Endothelial cell of umbilical vein (primary cell): Measurements from ENCODE around the gene TRAK1. TPM values are rescaled to one million over a fixed set of nuclear protein-coding genes. Genes with fewer than 3 reads are reported as not detected.

Experiments
- BruUV-seq: library from RNA; stranded (reverse); fragments of 400-500 nt; replicated peaks from 2 replicates; lab custom pipeline; 2021; lab: Mats Ljungman, UMichigan
- CTCF ChIA-PET: fragments of 300-600, 350-600 bp; sonication (Branson Sonifier 250); formaldehyde crosslinking; loops from one replicate; lab custom pipeline; 2021; ENCODE audit warnings: antibody characterized with exemption, inconsistent platforms; lab: Charles Lee
- POLR2A ChIA-PET: fragments of 300-600, 350-600 bp; sonication (Branson Sonifier 250); formaldehyde crosslinking; loops from one replicate; lab custom pipeline; 2021; ENCODE audit warnings: antibody characterized with exemption, inconsistent platforms; lab: Charles Lee
- DNase-seq: peaks from one replicate; pipeline ENCODE4 v3.0.0-alpha.2; 2011; ENCODE audit warnings: low read depth, low spot score
- FAIRE-seq: peaks from 2 replicates; lab custom pipeline; 2011; peaks lifted over from hg19 to GRCh38; lab: Jason Lieb, UNC
- H2AFZ ChIP-seq: 2 replicates; pipeline ENCODE4 v1.6.0; 2012; ENCODE audit warnings: low read depth, low read length, control low read depth, inconsistent platforms
- H3K27ac ChIP-seq: 2 replicates; pipeline ENCODE4 v1.5.1; 2011; ENCODE audit warnings: low read depth, mild to moderate bottlenecking, control low read depth, low read length, moderate library complexity; ENCODE audit not compliant: insufficient read depth
- H3K27me3 ChIP-seq, 2 experiments: 2 replicates each; pipeline versions ENCODE4 v1.6.0 to v1.6.1; 2011; ENCODE audit warnings: low read length in 2 of 2, mixed read lengths in 1 of 2; ENCODE audit not compliant: control insufficient read depth in 2 of 2, insufficient read depth in 2 of 2
- H3K36me3 ChIP-seq, 2 experiments: 2 replicates in 1 of 2; 3 replicates in 1 of 2; pipeline ENCODE4 v1.5.1; 2011; ENCODE audit warnings: low read length in 2 of 2, mild to moderate bottlenecking in 1 of 2, moderate library complexity in 1 of 2; ENCODE audit not compliant: control insufficient read depth in 2 of 2, insufficient read depth in 2 of 2; ENCODE audit errors: extremely low read depth in 1 of 2
- H3K4me1 ChIP-seq: 3 replicates; pipeline ENCODE4 v1.5.1; 2011; ENCODE audit warnings: mild to moderate bottlenecking, low read length; ENCODE audit not compliant: control insufficient read depth, insufficient read depth; ENCODE audit errors: extremely low read depth
- H3K4me2 ChIP-seq: 2 replicates; pipeline ENCODE4 v1.6.1; 2011; ENCODE audit warnings: low read length, control low read depth, mixed read lengths; ENCODE audit not compliant: insufficient read depth
- H3K4me3 ChIP-seq, 3 experiments: fragments of 200-600 bp in 1 of 3; sonication (generic), shearing (Covaris generic) in 1 of 3; replicated peaks in 1 of 3; 2 replicates each; pipeline ENCODE4 v1.5.1; 2011 to 2016; ENCODE audit warnings: control low read depth in 3 of 3, low read length in 3 of 3, mild to moderate bottlenecking in 2 of 3, inconsistent platforms in 1 of 3, low read depth in 1 of 3, moderate library complexity in 1 of 3; ENCODE audit not compliant: insufficient read depth in 1 of 3
- H3K79me2 ChIP-seq: 2 replicates; pipeline ENCODE4 v1.6.0; 2012; ENCODE audit warnings: low read length, inconsistent platforms; ENCODE audit not compliant: control insufficient read depth, insufficient read depth
- H3K9ac ChIP-seq: replicated peaks from 2 replicates; pipeline ENCODE3; 2011; ENCODE audit warnings: low read length, control low read depth; ENCODE audit not compliant: insufficient read depth; ENCODE audit errors: extremely low read depth
- H3K9me1 ChIP-seq: replicated peaks from 3 replicates; pipeline ENCODE4 v1.6.0; 2011; ENCODE audit warnings: mild to moderate bottlenecking, low read length; ENCODE audit not compliant: control insufficient read depth, insufficient read depth; ENCODE audit errors: extremely low read depth
- H3K9me3 ChIP-seq: replicated peaks from 2 replicates; pipeline ENCODE4 v1.5.1; 2012; ENCODE audit warnings: low read length, inconsistent platforms; ENCODE audit not compliant: control insufficient read depth, insufficient read depth
- H4K20me1 ChIP-seq: replicated peaks from 2 replicates; pipeline ENCODE3; 2011; ENCODE audit warnings: mild to moderate bottlenecking, low read length; ENCODE audit not compliant: control insufficient read depth, insufficient read depth; ENCODE audit errors: extremely low read depth
- EZH2 ChIP-seq: IDR thresholded peaks from 2 replicates; pipeline ENCODE4 v1.6.1; 2012; ENCODE audit warnings: borderline replicate concordance, low read depth, mild to moderate bottlenecking, moderate library complexity, low read length, inconsistent platforms; ENCODE audit not compliant: severe bottlenecking
- FOS ChIP-seq: IDR thresholded peaks from 2 replicates; pipeline ENCODE4 v1.6.1; 2011; ENCODE audit warnings: mild to moderate bottlenecking, low read length, moderate library complexity, borderline replicate concordance; ENCODE audit not compliant: insufficient read depth
- GATA2 ChIP-seq: IDR thresholded peaks from 2 replicates; pipeline ENCODE4 v1.7.0; 2011; ENCODE audit warnings: low read depth, mild to moderate bottlenecking, moderate library complexity, mixed read lengths, low read length; ENCODE audit not compliant: insufficient read length, insufficient read depth
- JUN ChIP-seq: IDR thresholded peaks from 2 replicates; pipeline ENCODE4 v1.6.1; 2011; ENCODE audit warnings: borderline replicate concordance, low read depth; ENCODE audit not compliant: insufficient read length, insufficient read depth
- MYC ChIP-seq: IDR thresholded peaks from one replicate; pipeline ENCODE4 v1.6.1; 2011; ENCODE audit warnings: mild to moderate bottlenecking, low read depth, low read length
- POLR2A ChIP-seq: IDR thresholded peaks from 2 replicates; pipeline ENCODE4 v1.6.1; 2012; ENCODE audit warnings: low read depth, mild to moderate bottlenecking, control low read depth, low read length
- POLR2AphosphoS5 ChIP-seq: IDR thresholded peaks from 2 replicates; pipeline ENCODE4 v1.6.1; 2012; ENCODE audit warnings: low read depth, mild to moderate bottlenecking, control low read depth, low read length, moderate library complexity; ENCODE audit not compliant: insufficient read depth
- dilution Hi-C: fragments of 300-500 bp; cut with MboI; formaldehyde crosslinking; loops from one replicate; pipeline ENCODE4 v1.15.0; 2019; ENCODE audit warnings: low sequenced_read_pairs; ENCODE audit not compliant: extremely low pct_ligation_motif_present
- intact Hi-C: fragments of 100-400 bp; cut with micrococcal nuclease; formaldehyde crosslinking; loops from one replicate; pipeline ENCODE4 v1.10.0; 2022
- polyA plus RNA-seq, 4 experiments: library from polyadenylated mRNA; depleted of rRNA in 3 of 4; stranded (reverse) in 3 of 4; unstranded in 1 of 4; fragments of >200 nt; gene quantifications; 2 replicates each; pipeline versions ENCODE4 v1.2.1 to v1.2.3, GENCODE V29; 2011 to 2012; ENCODE audit warnings: missing spikeins in 1 of 4
- total RNA-seq: library from RNA; stranded (reverse); gene quantifications from 2 replicates; pipeline ENCODE4 v1.2.3, GENCODE V29; 2021
- TF ChIP-seq, protein P1 (sequence below): IDR thresholded peaks from 2 replicates; pipeline ENCODE4 v1.6.1; 2011; ENCODE audit not compliant: insufficient read depth, insufficient read length
- TF ChIP-seq, protein P2 (sequence below), 2 donors: IDR thresholded peaks; 1 replicate in 1 of 2; 2 replicates in 1 of 2; pipeline ENCODE4 v1.5.1; 2011; ENCODE audit warnings: low read length in 2 of 2, mild to moderate bottlenecking in 2 of 2, moderate library complexity in 2 of 2, control low read depth in 1 of 2, inconsistent platforms in 1 of 2, low read depth in 1 of 2; ENCODE audit not compliant: insufficient read depth in 1 of 2; ENCODE audit errors: extremely low read depth in 1 of 2

Gene TRAK1
- total and polyA plus RNA-seq, 2 donors (not counting 3 experiments of a cell fraction or from before 2014, with no cell fraction given): 38.5 to 59.6 TPM

DNA sequence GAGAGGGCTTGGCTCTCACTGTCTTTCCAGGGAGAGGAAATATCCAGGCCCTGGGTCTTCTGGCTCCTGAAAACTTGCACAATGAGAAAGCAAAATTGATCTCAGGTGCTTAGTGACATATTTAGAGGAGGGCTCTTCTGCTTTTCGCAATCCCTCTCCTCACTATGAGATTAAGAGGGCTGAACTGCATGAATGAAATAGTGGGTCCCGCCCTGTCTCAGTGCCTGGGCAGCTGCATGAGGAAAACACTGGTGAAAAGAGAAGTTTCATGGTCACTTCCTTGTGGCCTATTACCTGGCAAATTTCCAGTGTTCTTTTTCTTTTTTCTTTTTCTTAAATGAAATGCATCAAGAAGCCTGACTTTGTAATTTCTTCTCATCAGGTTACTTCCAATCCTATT lies 73.5 kb downstream of the TRAK1 start:
- no peak overlapping the region for H3K4me2 ChIP-seq
- intact Hi-C loops: no loop called here
- no peaks in the 10 kb centered on the region for H3K36me3 ChIP-seq
- no peak overlapping the region for H3K9ac ChIP-seq
- H2AFZ ChIP-seq: no peak overlapping the region
- POLR2A ChIA-PET: no interaction called here
- BruUV-seq: no TSS peak
- no peaks in the 10 kb centered on the region for H3K9me1 ChIP-seq
- no peaks in the 10 kb centered on the region for H3K9me3 ChIP-seq
- H4K20me1 ChIP-seq: no peaks in the 10 kb centered on the region
- no peak overlapping the region for H3K4me3 ChIP-seq
- no peak overlapping the region for H3K27ac ChIP-seq
- DNase-seq (no peak), FAIRE-seq (no peak)
- CTCF ChIA-PET: no interaction called here
- H3K4me1 ChIP-seq: peaks cover 26% of the 10 kb centered on the region
- TF ChIP-seq FOS (no peak), POLR2AphosphoS5 (no peak), JUN (no peak), EZH2 (no peak), POLR2A (no peak), GATA2 (no peak), MYC (no peak)
- TF ChIP-seq, protein P1, sequence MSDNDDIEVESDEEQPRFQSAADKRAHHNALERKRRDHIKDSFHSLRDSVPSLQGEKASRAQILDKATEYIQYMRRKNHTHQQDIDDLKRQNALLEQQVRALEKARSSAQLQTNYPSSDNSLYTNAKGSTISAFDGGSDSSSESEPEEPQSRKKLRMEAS: no peak
- TF ChIP-seq, protein P2, sequence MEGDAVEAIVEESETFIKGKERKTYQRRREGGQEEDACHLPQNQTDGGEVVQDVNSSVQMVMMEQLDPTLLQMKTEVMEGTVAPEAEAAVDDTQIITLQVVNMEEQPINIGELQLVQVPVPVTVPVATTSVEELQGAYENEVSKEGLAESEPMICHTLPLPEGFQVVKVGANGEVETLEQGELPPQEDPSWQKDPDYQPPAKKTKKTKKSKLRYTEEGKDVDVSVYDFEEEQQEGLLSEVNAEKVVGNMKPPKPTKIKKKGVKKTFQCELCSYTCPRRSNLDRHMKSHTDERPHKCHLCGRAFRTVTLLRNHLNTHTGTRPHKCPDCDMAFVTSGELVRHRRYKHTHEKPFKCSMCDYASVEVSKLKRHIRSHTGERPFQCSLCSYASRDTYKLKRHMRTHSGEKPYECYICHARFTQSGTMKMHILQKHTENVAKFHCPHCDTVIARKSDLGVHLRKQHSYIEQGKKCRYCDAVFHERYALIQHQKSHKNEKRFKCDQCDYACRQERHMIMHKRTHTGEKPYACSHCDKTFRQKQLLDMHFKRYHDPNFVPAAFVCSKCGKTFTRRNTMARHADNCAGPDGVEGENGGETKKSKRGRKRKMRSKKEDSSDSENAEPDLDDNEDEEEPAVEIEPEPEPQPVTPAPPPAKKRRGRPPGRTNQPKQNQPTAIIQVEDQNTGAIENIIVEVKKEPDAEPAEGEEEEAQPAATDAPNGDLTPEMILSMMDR (IDR thresholded peaks at IDR 0.05; ENCODE audit: extremely low read depth in 1 of 2, insufficient read depth in 1 of 2, low read depth in 1 of 2, low read length in 2 of 2): no peak
- peaks cover 47% of the 10 kb centered on the region for H3K79me2 ChIP-seq
- H3K27me3 ChIP-seq: no peaks in the 10 kb centered on the region
- dilution Hi-C loops: no loop called here
